Neutrophil (primary cell): ENCODE measurements around the gene RPL9.
"Not testable (repeated sequence)": the region's sequence is repeated elsewhere in the genome, so short reads cannot be mapped to it uniquely, and the experiment has no call there.

ENCODE experiments used
- H3K27ac ChIP-seq: fragments of 200-600 bp; sonication (generic); 2 replicates; pipeline ENCODE4 v1.5.1; 2016; ENCODE audit warnings: mild to moderate bottlenecking, moderate library complexity
- H3K27me3 ChIP-seq: fragments of 200-600 bp; sonication (generic); 2 replicates; pipeline ENCODE4 v1.6.0; 2016; ENCODE audit warnings: mild to moderate bottlenecking
- H3K36me3 ChIP-seq: fragments of 200-600 bp; sonication (generic); 2 replicates; pipeline ENCODE4 v1.5.1; 2017
- H3K4me1 ChIP-seq, 2 experiments: fragments of 200-600 bp in 1 of 2; sonication (generic) in 1 of 2; 1 replicate in 1 of 2; 2 replicates in 1 of 2; pipeline versions ENCODE4 v1.5.1 to v1.6.1; 2013 to 2016; ENCODE audit warnings: low read depth in 1 of 2, low read length in 1 of 2, mild to moderate bottlenecking in 1 of 2, moderate library complexity in 1 of 2; ENCODE audit not compliant: control insufficient read depth in 1 of 2, insufficient read depth in 1 of 2
- H3K4me3 ChIP-seq, 2 experiments: fragments of 200-600 bp in 1 of 2; sonication (generic) in 1 of 2; 1 replicate in 1 of 2; 2 replicates in 1 of 2; pipeline ENCODE4 v1.5.1; 2013 to 2016; ENCODE audit warnings: low read depth in 1 of 2, low read length in 1 of 2, mild to moderate bottlenecking in 1 of 2, moderate library complexity in 1 of 2
- H3K9me3 ChIP-seq: fragments of 200-600 bp; sonication (generic); 2 replicates; pipeline ENCODE4 v1.5.1; 2016
- CTCF ChIP-seq: fragments of 200-600 bp; sonication (generic); IDR thresholded peaks from 2 replicates; pipeline ENCODE4 v1.5.1; 2016; ENCODE audit warnings: antibody characterized with exemption

RPL9 gene

GRCh38 chr4:39458505-39459300 lies at the start of gene RPL9, which contains the start of gene LIAS:
TSS of gene RPL9 (minus strand) at chr4:39458922. CDS start at chr4:39458439, 483 bp downstream.
TSS of gene LIAS (plus strand) at chr4:39459056. CDS start at chr4:39459118, 62 bp downstream.
- Histone ChIP-seq H3K27ac (peak within 1 kb of the TSS; percentile 94), H3K27me3 (no peaks in the 10 kb centered on the region), H3K9me3 (no peaks in the 10 kb centered on the region), H3K4me1 (peaks cover 25 to 28% of the 10 kb centered on the region in 2 experiments), H3K4me3 (peak within 1 kb of the TSS; percentile 97), H3K36me3 (peaks cover 47% of the 10 kb centered on the region)
- no peak for TF ChIP-seq CTCF

- TF ChIP-seq CTCF, result no peak
- H3K27ac ChIP-seq, result no peak overlapping the region
- H3K4me1 ChIP-seq, result no peaks in the 10 kb centered on the region
- H3K36me3 ChIP-seq, result peaks cover 51% of the 10 kb centered on the region
- H3K4me3 ChIP-seq, result no peak overlapping the region
- H3K9me3 ChIP-seq, result no peaks in the 10 kb centered on the region
- H3K27me3 ChIP-seq, result no peaks in the 10 kb centered on the region
These were observed 46.9 kb upstream of the RPL9 start for GRCh38 chr4:39505581-39505980.

- Histone ChIP-seq H3K9me3 (no peaks in the 10 kb centered on the region), H3K4me1 (no peaks in the 10 kb centered on the region), H3K27me3 (no peaks in the 10 kb centered on the region), H3K27ac (no peak overlapping the region), H3K4me3 (no peak overlapping the region), H3K36me3 (peaks cover 43% of the 10 kb centered on the region)
- no peak for TF ChIP-seq CTCF
These were observed 45.8 kb upstream of the RPL9 start for GRCh38 chr4:39504538-39504937.

GRCh38 chr4:39502664-39503035 lies 43.9 kb upstream of the RPL9 start:
- H3K9me3 ChIP-seq, H3K27ac ChIP-seq, H3K4me3 ChIP-seq, H3K4me1 ChIP-seq, H3K27me3 ChIP-seq: not testable (repeated sequence)
- H3K36me3 ChIP-seq, result peaks cover 40% of the 10 kb centered on the region

GRCh38 chr4:39502019-39502663 lies 43.4 kb upstream of the RPL9 start:
- no peak for TF ChIP-seq CTCF
- Histone ChIP-seq H3K9me3 (no peaks in the 10 kb centered on the region), H3K36me3 (peaks cover 40% of the 10 kb centered on the region), H3K4me1 (no peaks in the 10 kb centered on the region), H3K27ac (no peak overlapping the region), H3K27me3 (no peaks in the 10 kb centered on the region), H3K4me3 (no peak overlapping the region)

- H3K9me3 ChIP-seq, result no peaks in the 10 kb centered on the region
These were observed 40.0 kb upstream of the RPL9 start for GRCh38 chr4:39498727-39499020.

More at GRCh38 chr4:39498727-39499020, 40.0 kb upstream of the RPL9 start:
- TF ChIP-seq CTCF, result no peak
- H3K27me3 ChIP-seq, result no peaks in the 10 kb centered on the region
- H3K4me3 ChIP-seq, result no peak overlapping the region
- no peaks in the 10 kb centered on the region for H3K4me1 ChIP-seq
- no peak overlapping the region for H3K27ac ChIP-seq
- peaks cover 25% of the 10 kb centered on the region for H3K36me3 ChIP-seq
